HCT116 (cell line): ENCODE results near the gene DCTN3. TPM values are rescaled to one million over a fixed set of nuclear protein-coding genes. Genes with fewer than 3 reads are reported as not detected.

Experiments used
- ATAC-seq: fragments of 200-7000 bp; cut with Tn5 transposase; 2 replicates; pipeline ENCODE4 v1.9.1; 2020; ENCODE audit warnings: mild to moderate bottlenecking, moderate library complexity
- BruUV-seq: library from RNA; stranded (reverse); fragments of 400-500 nt; replicated peaks from 2 replicates; lab custom pipeline; 2021; lab: Mats Ljungman, UMichigan
- CTCF ChIA-PET: fragments of 300-600 bp; sonication (Branson Sonifier 250); formaldehyde crosslinking; loops from one replicate; lab custom pipeline; 2021; ENCODE audit warnings: antibody characterized with exemption; lab: Charles Lee
- POLR2A ChIA-PET: fragments of 300-600, 350-600 bp; sonication (Branson Sonifier 250); formaldehyde crosslinking; loops from one replicate; lab custom pipeline; 2021; ENCODE audit warnings: antibody characterized with exemption; lab: Charles Lee
- RAD21 ChIA-PET, 2 experiments: fragments of 300-600 bp; sonication (Branson Sonifier 250); formaldehyde crosslinking; loops; one replicate each; lab custom pipeline; 2023; ENCODE audit warnings: low total read pairs in 2 of 2; ENCODE audit not compliant: uncharacterized antibody in 2 of 2, unreplicated experiment in 2 of 2, low non-redundant PET in 1 of 2; lab: Charles Lee
- DNase-seq: peaks from one replicate; pipeline ENCODE4 v3.0.0-alpha.2; 2010; ENCODE audit warnings: low read depth, low spot score
- H2AFZ ChIP-seq: fragments of 200-600 bp; shearing (Covaris generic), sonication (generic); 2 replicates; pipeline ENCODE4 v1.6.1; 2017; ENCODE audit warnings: low read depth, mixed run types, mixed read lengths, antibody characterized with exemption, low read length; ENCODE audit not compliant: poor library complexity, severe bottlenecking
- H3K27ac ChIP-seq: 2 replicates; pipeline ENCODE4 v1.5.1; 2012; ENCODE audit warnings: low read depth, low read length
- H3K27me3 ChIP-seq: fragments of 200-600 bp; sonication (generic); 2 replicates; pipeline ENCODE4 v1.6.1; 2016; ENCODE audit warnings: mixed run types, low read length, mixed read lengths; ENCODE audit not compliant: insufficient read depth
- H3K36me3 ChIP-seq, 2 experiments: fragments of 200-500 bp in 1 of 2; fragments of 200-600 bp in 1 of 2; sonication (Bioruptor generic) in 1 of 2; sonication (generic) in 1 of 2; 2 replicates each; pipeline versions ENCODE4 v1.5.1 to v1.6.1; 2014 to 2016; ENCODE audit warnings: low read length in 2 of 2, inconsistent platforms in 1 of 2, mixed read lengths in 1 of 2, mixed run types in 1 of 2; ENCODE audit not compliant: insufficient read depth in 2 of 2, control insufficient read depth in 1 of 2
- H3K4me1 ChIP-seq, 2 experiments: fragments of 200-600 bp in 1 of 2; sonication (generic) in 1 of 2; 2 replicates each; pipeline versions ENCODE4 v1.5.1 to v1.6.1; 2012 to 2017; ENCODE audit warnings: low read length in 2 of 2, inconsistent platforms in 1 of 2, mild to moderate bottlenecking in 1 of 2, mixed read lengths in 1 of 2, mixed run types in 1 of 2, moderate library complexity in 1 of 2; ENCODE audit not compliant: insufficient read depth in 2 of 2, control insufficient read depth in 1 of 2
- H3K4me2 ChIP-seq: fragments of 200-600 bp; sonication (generic); 2 replicates; pipeline ENCODE4 v1.6.1; 2017; ENCODE audit warnings: mixed run types, low read length, mixed read lengths
- H3K4me3 ChIP-seq, 2 experiments: fragments of 200-600 bp in 1 of 2; sonication (generic) in 1 of 2; replicated peaks in 1 of 2; 2 replicates each; pipeline ENCODE4 v1.5.1; 2011 to 2016; ENCODE audit warnings: low read length in 2 of 2, control low read depth in 1 of 2, low read depth in 1 of 2, mild to moderate bottlenecking in 1 of 2, mixed read lengths in 1 of 2, mixed run types in 1 of 2
- H3K79me2 ChIP-seq: fragments of 200-600 bp; sonication (generic); 2 replicates; pipeline ENCODE4 v1.6.1; 2017; ENCODE audit warnings: mild to moderate bottlenecking, mixed run types, low read length, moderate library complexity, mixed read lengths; ENCODE audit not compliant: insufficient read depth
- H3K9ac ChIP-seq: fragments of 200-600 bp; sonication (generic); 2 replicates; pipeline ENCODE4 v1.6.1; 2016; ENCODE audit warnings: low read length, mixed read lengths
- H3K9me2 ChIP-seq: fragments of 200-600 bp; sonication (generic), shearing (Covaris generic); 2 replicates; pipeline ENCODE4 v1.6.1; 2017; ENCODE audit warnings: mixed run types, mild to moderate bottlenecking, moderate library complexity; ENCODE audit not compliant: insufficient read depth
- H3K9me3 ChIP-seq, 2 experiments: fragments of 200-500 bp in 1 of 2; fragments of 200-600 bp in 1 of 2; sonication (Bioruptor generic) in 1 of 2; sonication (generic) in 1 of 2; 2 replicates each; pipeline ENCODE4 v1.6.1; 2014 to 2017; ENCODE audit warnings: low read length in 2 of 2, mixed read lengths in 2 of 2, inconsistent platforms in 1 of 2, low read depth in 1 of 2, mild to moderate bottlenecking in 1 of 2, mixed run types in 1 of 2, moderate library complexity in 1 of 2; ENCODE audit not compliant: control insufficient read depth in 1 of 2, insufficient read depth in 1 of 2
- H4K20me1 ChIP-seq: fragments of 200-600 bp; sonication (generic), shearing (Covaris generic); 2 replicates; pipeline ENCODE4 v1.6.1; 2017; ENCODE audit warnings: mixed run types, mild to moderate bottlenecking, moderate library complexity; ENCODE audit not compliant: insufficient read depth
- ATF3 ChIP-seq: IDR thresholded peaks from 2 replicates; pipeline ENCODE4 v1.6.1; 2012
- EZH2phosphoT487 ChIP-seq: fragments of 200-600 bp; IDR thresholded peaks from 2 replicates; pipeline ENCODE4 v1.6.1; 2018; ENCODE audit warnings: antibody characterized with exemption, borderline replicate concordance
- RAD21 ChIP-seq: IDR thresholded peaks from 2 replicates; pipeline ENCODE4 v1.6.1; 2012; ENCODE audit warnings: low read depth, mild to moderate bottlenecking
- intact Hi-C: fragments of 100-400 bp; cut with micrococcal nuclease; formaldehyde crosslinking; loops from 2 replicates; pipeline ENCODE4 v1.10.0; 2022
- total RNA-seq: library from RNA; stranded (reverse); gene quantifications from one replicate; pipeline ENCODE4 v1.2.1, GENCODE V29; 2021; ENCODE audit not compliant: unreplicated experiment
- TF ChIP-seq, protein P1 (sequence below), 3 experiments: fragments of 200-600 bp in 1 of 3; sonication (generic) in 1 of 3; IDR thresholded peaks in 2 of 3; conservative IDR thresholded peaks in 1 of 3; 2 replicates each; pipeline ENCODE4 v1.5.1; 2012 to 2017; ENCODE audit warnings: low read depth in 2 of 3, low read length in 2 of 3, antibody characterized with exemption in 1 of 3, borderline replicate concordance in 1 of 3, control low read depth in 1 of 3, mild to moderate bottlenecking in 1 of 3, mixed read lengths in 1 of 3, mixed run types in 1 of 3, moderate library complexity in 1 of 3; ENCODE audit not compliant: insufficient read depth in 1 of 3
- TF ChIP-seq, protein P2 (sequence below): IDR thresholded peaks from 2 replicates; pipeline ENCODE4 v1.6.1; 2011; ENCODE audit warnings: mild to moderate bottlenecking, low read length, moderate library complexity; ENCODE audit not compliant: insufficient replicate concordance; ENCODE audit errors: extremely low read depth

Gene DCTN3
- total RNA-seq, 1 experiment from 2014 or later: 64.0 TPM

DNA sequence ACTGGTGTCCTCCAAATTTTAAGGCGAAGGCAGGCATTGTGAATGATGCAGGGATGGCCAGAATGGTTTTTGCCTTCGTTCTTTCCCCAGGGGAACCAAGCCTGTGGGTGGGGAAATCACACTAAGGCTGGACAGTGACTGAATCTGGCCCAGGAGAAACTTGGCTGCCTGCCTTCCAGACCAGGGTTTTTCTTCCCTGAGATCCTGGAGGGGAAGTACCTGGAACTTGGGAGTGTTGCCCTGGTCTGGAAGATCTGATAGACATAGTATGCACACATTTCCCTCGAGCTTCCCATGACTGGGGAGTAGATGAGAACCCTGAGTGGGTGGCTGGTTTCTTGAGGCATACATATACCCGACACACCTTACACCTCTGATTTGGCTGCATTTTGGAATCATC is 31.0 kb upstream of the DCTN3 start:
- H3K9me2 ChIP-seq: no peaks in the 10 kb centered on the region

More for the DNA sequence above, 31.0 kb upstream of the DCTN3 start:
- ChIA-PET CTCF (interaction anchor here (0.9 to 1.4 kb wide), 3 partner anchors 14 to 109 kb away, joined by 3 to 4 read pairs (median 4); no protein-coding TSS in a partner anchor), RAD21 (no interaction called here), POLR2A (interaction anchor here (1.3 to 1.5 kb wide), 2 partner anchors 13 to 14 kb away, joined by 5 to 8 read pairs; partner anchors contain the start of gene SIGMAR1)
- Histone ChIP-seq H3K9me3 (no peaks in the 10 kb centered on the region), H3K4me1 (peaks cover 19 to 44% of the 10 kb centered on the region in 2 experiments), H3K79me2 (peaks cover 6% of the 10 kb centered on the region; the same call in 1 of the 2 replicates), H3K27ac (peak overlapping the region; percentile 50), H3K4me2 (peak overlapping the region; percentile 83), H3K4me3 (peak overlapping the region; percentile 58 to 61), H3K36me3 (peaks cover 0 to 6% of the 10 kb centered on the region in 2 experiments; a peak in 1 of 4 replicates), H4K20me1 (no peaks in the 10 kb centered on the region), H2AFZ (no peak overlapping the region), H3K9ac (peak overlapping the region; percentile 58), H3K27me3 (no peaks in the 10 kb centered on the region)
- BruUV-seq: TSS peak; percentile 94
- intact Hi-C loops: no loop called here
- ATAC-seq: no peak
- DNase-seq: no peak
- no peak for TF ChIP-seq EZH2phosphoT487
- no peak for TF ChIP-seq ATF3
- TF ChIP-seq RAD21: no peak
- TF ChIP-seq, protein P1, sequence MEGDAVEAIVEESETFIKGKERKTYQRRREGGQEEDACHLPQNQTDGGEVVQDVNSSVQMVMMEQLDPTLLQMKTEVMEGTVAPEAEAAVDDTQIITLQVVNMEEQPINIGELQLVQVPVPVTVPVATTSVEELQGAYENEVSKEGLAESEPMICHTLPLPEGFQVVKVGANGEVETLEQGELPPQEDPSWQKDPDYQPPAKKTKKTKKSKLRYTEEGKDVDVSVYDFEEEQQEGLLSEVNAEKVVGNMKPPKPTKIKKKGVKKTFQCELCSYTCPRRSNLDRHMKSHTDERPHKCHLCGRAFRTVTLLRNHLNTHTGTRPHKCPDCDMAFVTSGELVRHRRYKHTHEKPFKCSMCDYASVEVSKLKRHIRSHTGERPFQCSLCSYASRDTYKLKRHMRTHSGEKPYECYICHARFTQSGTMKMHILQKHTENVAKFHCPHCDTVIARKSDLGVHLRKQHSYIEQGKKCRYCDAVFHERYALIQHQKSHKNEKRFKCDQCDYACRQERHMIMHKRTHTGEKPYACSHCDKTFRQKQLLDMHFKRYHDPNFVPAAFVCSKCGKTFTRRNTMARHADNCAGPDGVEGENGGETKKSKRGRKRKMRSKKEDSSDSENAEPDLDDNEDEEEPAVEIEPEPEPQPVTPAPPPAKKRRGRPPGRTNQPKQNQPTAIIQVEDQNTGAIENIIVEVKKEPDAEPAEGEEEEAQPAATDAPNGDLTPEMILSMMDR (IDR thresholded peaks at IDR 0.05 in 2 of 3, conservative IDR thresholded peaks at IDR 0.05 in 1 of 3; ENCODE audit: borderline replicate concordance in 1 of 3, insufficient read depth in 1 of 3, low read depth in 2 of 3, low read length in 2 of 3): no peak
- TF ChIP-seq, protein P2, sequence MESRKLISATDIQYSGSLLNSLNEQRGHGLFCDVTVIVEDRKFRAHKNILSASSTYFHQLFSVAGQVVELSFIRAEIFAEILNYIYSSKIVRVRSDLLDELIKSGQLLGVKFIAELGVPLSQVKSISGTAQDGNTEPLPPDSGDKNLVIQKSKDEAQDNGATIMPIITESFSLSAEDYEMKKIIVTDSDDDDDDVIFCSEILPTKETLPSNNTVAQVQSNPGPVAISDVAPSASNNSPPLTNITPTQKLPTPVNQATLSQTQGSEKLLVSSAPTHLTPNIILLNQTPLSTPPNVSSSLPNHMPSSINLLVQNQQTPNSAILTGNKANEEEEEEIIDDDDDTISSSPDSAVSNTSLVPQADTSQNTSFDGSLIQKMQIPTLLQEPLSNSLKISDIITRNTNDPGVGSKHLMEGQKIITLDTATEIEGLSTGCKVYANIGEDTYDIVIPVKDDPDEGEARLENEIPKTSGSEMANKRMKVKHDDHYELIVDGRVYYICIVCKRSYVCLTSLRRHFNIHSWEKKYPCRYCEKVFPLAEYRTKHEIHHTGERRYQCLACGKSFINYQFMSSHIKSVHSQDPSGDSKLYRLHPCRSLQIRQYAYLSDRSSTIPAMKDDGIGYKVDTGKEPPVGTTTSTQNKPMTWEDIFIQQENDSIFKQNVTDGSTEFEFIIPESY: no peak
